ENCODE data around the gene BCORL1. TPM values are rescaled to one million over a fixed set of nuclear protein-coding genes. Genes with fewer than 3 reads are reported as not detected.
A peak's percentile ranks its signal among the peaks of the same experiment; 100 is the strongest.

The BCORL1 gene
- total RNA-seq, 2 donors from 2014 or later = 3.0 to 4.4 TPM

DNA sequence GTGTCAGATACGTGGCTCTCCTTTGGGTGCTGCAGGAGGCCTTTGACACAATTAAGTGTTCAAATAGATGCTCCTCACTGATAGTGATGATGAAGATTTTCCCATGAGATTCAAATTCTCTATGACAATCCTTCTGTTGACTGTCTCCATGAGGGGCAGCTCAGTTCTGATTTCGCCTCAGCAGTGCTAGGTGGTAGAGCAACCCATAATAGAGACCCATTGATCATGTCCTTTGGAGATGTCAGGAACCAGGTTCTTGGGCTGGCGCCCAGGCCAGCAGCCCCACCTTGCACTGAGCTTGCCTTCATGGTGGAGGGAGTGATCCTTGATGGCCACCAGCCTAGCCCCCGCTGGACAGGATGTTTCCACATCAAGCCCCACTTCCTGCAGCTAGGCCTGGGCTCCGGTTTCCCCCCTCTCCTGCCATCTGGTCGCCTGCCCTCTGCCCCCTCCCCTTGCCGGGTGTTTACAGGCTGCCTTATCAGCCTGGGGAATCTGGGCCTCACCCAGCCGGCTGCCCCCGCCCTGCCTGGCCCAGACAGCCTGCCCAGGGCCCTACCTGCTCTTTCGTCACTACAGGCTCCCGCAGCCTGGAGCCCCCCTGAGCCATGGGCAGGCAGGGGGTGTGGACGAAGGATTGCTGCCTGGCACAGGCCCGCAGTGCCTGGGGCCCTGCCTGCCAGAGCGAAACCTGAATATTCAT is 115.2 kb downstream of the BCORL1 start:
- 49 to 92% methylated on average over 2 to 13 of the region's 14 CpGs for WGBS, 2 donors
- peak; percentile 50 for ATAC-seq
- peak overlapping the region in 2 of 4 donors; percentile 25 to 32 for H3K27ac ChIP-seq
- no peak for TF ChIP-seq CTCF (IDR thresholded peaks at IDR 0.05)
- TF ChIP-seq POLR2A (IDR thresholded peaks at IDR 0.05) = no peak
- H3K4me3 ChIP-seq = no peak overlapping the region
- DNase-seq = no peak
- H3K36me3 ChIP-seq (replicated peaks in 1 of 2; ENCODE audit: insufficient read depth in 1 of 2, low read depth in 2 of 2) = no peaks in the 10 kb centered on the region
- no peaks in the 10 kb centered on the region for H3K27me3 ChIP-seq
- intact Hi-C loops (cut with DNase I) = no loop called here
- H3K4me1 ChIP-seq = no peaks in the 10 kb centered on the region
- no peaks in the 10 kb centered on the region for H3K9me3 ChIP-seq

GRCh38 chrX:130098210-130098552 is 115.7 kb downstream of the BCORL1 start:
- Histone ChIP-seq H3K27ac (peak overlapping the region in 2 of 4 donors; percentile 25 to 32), H3K4me3 (no peak overlapping the region)

GRCh38 chrX:130100180-130100579 is 117.7 kb downstream of the BCORL1 start:
- Histone ChIP-seq H3K27ac (no peak overlapping the region), H3K4me3 (no peak overlapping the region), H3K27me3 (no peaks in the 10 kb centered on the region), H3K36me3 (replicated peaks in 1 of 2; ENCODE audit: insufficient read depth in 1 of 2, low read depth in 2 of 2) (no peaks in the 10 kb centered on the region), H3K9me3 (no peaks in the 10 kb centered on the region), H3K4me1 (no peaks in the 10 kb centered on the region)
- intact Hi-C loops (cut with DNase I) = no loop called here
- no peak for TF ChIP-seq CTCF (IDR thresholded peaks at IDR 0.05)
- TF ChIP-seq POLR2A (IDR thresholded peaks at IDR 0.05) = no peak
- 66% methylated on average over 5 of the region's 5 CpGs; no CpG with 5 or more reads in 1 of the 2 donors for WGBS, 2 donors
- peak in 3 of 4 donors; percentile 34 to 48 (median 43) for DNase-seq
- peak; percentile 52 for ATAC-seq

More at GRCh38 chrX:130098210-130098552, 115.7 kb downstream of the BCORL1 start:
- TF ChIP-seq POLR2A (IDR thresholded peaks at IDR 0.05) (no peak), CTCF (IDR thresholded peaks at IDR 0.05) (no peak)
- no peaks in the 10 kb centered on the region for H3K36me3 ChIP-seq (replicated peaks in 1 of 2; ENCODE audit: insufficient read depth in 1 of 2, low read depth in 2 of 2)
- DNase-seq (no peak), ATAC-seq (no peak)
- no peaks in the 10 kb centered on the region for H3K27me3 ChIP-seq
- no peaks in the 10 kb centered on the region for H3K4me1 ChIP-seq
- WGBS, 2 donors = 57% methylated on average over 5 of the region's 5 CpGs; no CpG with 5 or more reads in 1 of the 2 donors
- intact Hi-C loops (cut with DNase I) = no loop called here
- no peaks in the 10 kb centered on the region for H3K9me3 ChIP-seq

GRCh38 chrX:130103605-130104004 is 121.2 kb downstream of the BCORL1 start:
- H3K27ac ChIP-seq = no peak overlapping the region
- WGBS, 2 donors = 54 to 100% methylated on average over 1 to 3 of the region's 3 CpGs
- no peak for ATAC-seq

More at GRCh38 chrX:130103605-130104004, 121.2 kb downstream of the BCORL1 start:
- intact Hi-C loops (cut with DNase I) = no loop called here
- no peak overlapping the region for H3K4me3 ChIP-seq
- no peaks in the 10 kb centered on the region for H3K9me3 ChIP-seq
- TF ChIP-seq CTCF (IDR thresholded peaks at IDR 0.05) = no peak
- no peak for TF ChIP-seq POLR2A (IDR thresholded peaks at IDR 0.05)
- H3K27me3 ChIP-seq = no peaks in the 10 kb centered on the region
- H3K4me1 ChIP-seq = no peaks in the 10 kb centered on the region
- no peak for DNase-seq
- no peaks in the 10 kb centered on the region for H3K36me3 ChIP-seq (replicated peaks in 1 of 2; ENCODE audit: insufficient read depth in 1 of 2, low read depth in 2 of 2)

Measured in body of pancreas (tissue), 4 donors.